NB4 (cell line): ENCODE results near the gene SYNDIG1.

Experiments
- DNase-seq: peaks from one replicate; pipeline ENCODE4 v3.0.0; 2010; ENCODE audit warnings: low read depth
- H3K4me3 ChIP-seq: one replicate; pipeline ENCODE4 v1.5.1; 2011; ENCODE audit warnings: mild to moderate bottlenecking, low read depth, low read length, moderate library complexity
- MAX ChIP-seq: IDR thresholded peaks from 2 replicates; pipeline ENCODE4 v1.6.1; 2011; ENCODE audit warnings: low read depth, low read length
- MYC ChIP-seq: IDR thresholded peaks from 2 replicates; pipeline ENCODE4 v1.6.1; 2011; ENCODE audit warnings: low read depth, low read length
- POLR2A ChIP-seq: IDR thresholded peaks from 2 replicates; pipeline ENCODE4 v1.6.1; 2011; ENCODE audit warnings: mild to moderate bottlenecking; ENCODE audit not compliant: insufficient read length; ENCODE audit errors: extremely low read depth
- TF ChIP-seq, protein P1 (sequence below): IDR thresholded peaks from one replicate; pipeline ENCODE4 v1.5.1; 2012; ENCODE audit warnings: low read depth, low read length

The SYNDIG1 gene

GRCh38 chr20:24582373-24583168 is 113.1 kb downstream of the SYNDIG1 start:
- no peak overlapping the region for H3K4me3 ChIP-seq
- no peak for DNase-seq
- TF ChIP-seq MYC (no peak), POLR2A (no peak), MAX (no peak)
- TF ChIP-seq, protein P1, sequence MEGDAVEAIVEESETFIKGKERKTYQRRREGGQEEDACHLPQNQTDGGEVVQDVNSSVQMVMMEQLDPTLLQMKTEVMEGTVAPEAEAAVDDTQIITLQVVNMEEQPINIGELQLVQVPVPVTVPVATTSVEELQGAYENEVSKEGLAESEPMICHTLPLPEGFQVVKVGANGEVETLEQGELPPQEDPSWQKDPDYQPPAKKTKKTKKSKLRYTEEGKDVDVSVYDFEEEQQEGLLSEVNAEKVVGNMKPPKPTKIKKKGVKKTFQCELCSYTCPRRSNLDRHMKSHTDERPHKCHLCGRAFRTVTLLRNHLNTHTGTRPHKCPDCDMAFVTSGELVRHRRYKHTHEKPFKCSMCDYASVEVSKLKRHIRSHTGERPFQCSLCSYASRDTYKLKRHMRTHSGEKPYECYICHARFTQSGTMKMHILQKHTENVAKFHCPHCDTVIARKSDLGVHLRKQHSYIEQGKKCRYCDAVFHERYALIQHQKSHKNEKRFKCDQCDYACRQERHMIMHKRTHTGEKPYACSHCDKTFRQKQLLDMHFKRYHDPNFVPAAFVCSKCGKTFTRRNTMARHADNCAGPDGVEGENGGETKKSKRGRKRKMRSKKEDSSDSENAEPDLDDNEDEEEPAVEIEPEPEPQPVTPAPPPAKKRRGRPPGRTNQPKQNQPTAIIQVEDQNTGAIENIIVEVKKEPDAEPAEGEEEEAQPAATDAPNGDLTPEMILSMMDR: no peak

GRCh38 chr20:24583169-24583792 is 113.9 kb downstream of the SYNDIG1 start:
- TF ChIP-seq MYC (no peak), MAX (no peak), POLR2A (no peak)
- TF ChIP-seq, protein P1: no peak
- DNase-seq: no peak
- no peak overlapping the region for H3K4me3 ChIP-seq

DNA sequence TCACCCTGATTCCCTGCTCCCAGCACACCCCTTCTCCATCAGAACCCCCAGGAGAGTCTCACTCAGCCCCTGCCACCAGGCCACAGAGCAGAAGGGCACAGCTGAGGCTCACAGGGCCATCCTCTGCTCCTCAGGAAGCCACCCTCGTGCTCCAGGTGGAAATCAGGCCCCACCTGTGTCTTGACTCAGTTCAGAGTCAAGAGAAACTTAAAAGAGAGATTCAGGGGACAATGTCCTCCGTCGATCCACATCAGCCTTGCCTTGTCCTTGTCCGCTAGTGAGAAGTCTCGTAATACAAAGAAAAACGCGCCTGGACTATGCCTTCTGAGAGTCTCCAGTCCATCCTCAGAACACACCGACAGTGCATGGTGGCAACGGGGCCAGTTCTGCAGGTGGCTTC is 114.6 kb downstream of the SYNDIG1 start:
- H3K4me3 ChIP-seq: no peak overlapping the region
- DNase-seq: no peak

GRCh38 chr20:24584538-24585356 is 115.3 kb downstream of the SYNDIG1 start:
- H3K4me3 ChIP-seq: no peak overlapping the region
- DNase-seq: no peak
- TF ChIP-seq MYC (no peak), MAX (no peak), POLR2A (no peak)
- TF ChIP-seq, protein P1: no peak

More for the DNA sequence above, 114.6 kb downstream of the SYNDIG1 start:
- TF ChIP-seq MYC: no peak
- TF ChIP-seq, protein P1: no peak

GRCh38 chr20:24585796-24586522 is 116.5 kb downstream of the SYNDIG1 start:
- no peak for DNase-seq
- TF ChIP-seq, protein P1: no peak
- no peak for TF ChIP-seq POLR2A
- no peak for TF ChIP-seq MAX
- TF ChIP-seq MYC: no peak
- H3K4me3 ChIP-seq: no peak overlapping the region
